GM19043 (cell line): ENCODE results near the gene TMEM167B.
A peak's percentile ranks its signal among the peaks of the same experiment; 100 is the strongest.
"Not testable (repeated sequence)": the region's sequence is repeated elsewhere in the genome, so short reads cannot be mapped to it uniquely, and the experiment has no call there.

Experiments used
- ATAC-seq: cut with Tn5 transposase; IDR thresholded peaks from one replicate; pipeline ENCODE4 v1.9.1; 2021; ENCODE audit warnings: low read depth; ENCODE audit not compliant: unreplicated experiment

TMEM167B gene

DNA sequence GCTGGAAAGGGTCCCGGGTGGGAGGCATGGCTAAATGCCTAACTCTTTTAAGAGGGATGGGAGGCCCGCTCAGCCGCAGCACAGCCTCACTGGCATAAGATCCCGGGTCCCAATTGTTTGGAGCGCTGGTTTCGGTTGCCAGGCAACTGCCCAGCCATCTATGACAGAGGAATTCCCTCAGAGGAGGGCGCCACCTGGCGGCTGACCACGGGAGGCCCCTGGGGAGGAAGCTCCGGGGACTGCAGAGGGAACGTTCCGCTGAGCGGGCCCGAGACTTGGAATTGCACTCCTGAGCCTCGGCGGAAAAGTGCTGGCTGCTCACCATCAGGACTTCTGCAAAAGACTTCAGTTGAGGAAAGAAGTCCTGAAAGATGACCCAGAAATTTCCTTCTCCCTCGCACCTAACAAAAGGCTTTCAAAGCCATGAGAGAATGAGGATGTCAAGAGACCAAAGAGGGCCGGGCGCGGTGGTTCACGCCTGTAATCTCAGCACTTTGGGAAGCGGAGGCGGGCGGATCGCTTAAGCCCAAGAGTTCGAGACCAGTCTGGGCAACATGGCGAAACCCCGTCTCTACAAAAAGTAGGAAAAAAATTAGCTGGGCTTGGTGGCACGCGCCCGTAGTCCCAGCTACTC, 22.2 kb downstream of the TMEM167B start:
- ATAC-seq = peak; percentile 56

GRCh38 chr1:109113590-109114341, 23.2 kb downstream of the TMEM167B start, which contains the start of gene ELAPOR1:
Gene ELAPOR1, plus strand, starts transcription at chr1:109114115. Its CDS starts 69 bp downstream, at chr1:109114184.
- ATAC-seq = no peak

DNA sequence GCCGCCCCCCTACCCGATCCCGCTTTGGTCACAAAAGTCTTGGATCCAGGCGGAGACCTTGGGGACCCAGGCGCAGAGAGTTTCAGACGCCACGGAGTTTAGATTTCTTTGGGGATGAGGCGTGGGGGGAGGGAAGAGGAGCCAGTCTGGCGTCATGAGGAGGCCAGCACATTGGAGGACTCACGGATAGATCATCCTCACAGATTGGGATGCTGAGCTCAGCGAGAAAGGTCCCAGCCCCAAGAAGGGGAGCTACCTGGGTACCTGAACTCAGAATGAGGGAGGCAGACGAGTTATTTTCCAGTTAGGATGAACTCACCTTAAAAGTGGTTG, 23.7 kb downstream of the TMEM167B start:
- no peak for ATAC-seq

- no peak for ATAC-seq
These were observed 25.1 kb downstream of the TMEM167B start for GRCh38 chr1:109115685-109116084.

GRCh38 chr1:109116286-109116685, 25.7 kb downstream of the TMEM167B start:
- ATAC-seq = no peak

- ATAC-seq = no peak
These were observed 27.5 kb downstream of the TMEM167B start for GRCh38 chr1:109118089-109118488.

DNA sequence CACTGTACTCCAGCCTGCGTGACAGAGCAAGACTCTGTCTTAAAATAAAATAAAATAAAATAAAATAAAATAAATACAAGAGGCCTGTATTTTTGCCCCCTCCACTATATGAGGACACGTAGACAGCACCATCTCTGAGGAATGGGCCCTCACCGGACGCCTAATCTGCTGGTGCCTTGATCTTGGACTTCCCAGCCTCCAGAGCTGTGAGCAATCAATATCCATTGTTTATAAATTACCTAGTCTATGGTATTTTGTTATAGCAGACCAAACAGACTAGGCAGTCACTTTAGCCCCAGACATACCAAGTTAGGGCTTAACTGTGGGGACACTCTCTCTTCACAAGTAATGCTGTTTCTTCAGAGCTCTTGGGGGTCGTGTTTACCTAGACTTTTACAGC, 29.8 kb downstream of the TMEM167B start:
- no peak for ATAC-seq

DNA sequence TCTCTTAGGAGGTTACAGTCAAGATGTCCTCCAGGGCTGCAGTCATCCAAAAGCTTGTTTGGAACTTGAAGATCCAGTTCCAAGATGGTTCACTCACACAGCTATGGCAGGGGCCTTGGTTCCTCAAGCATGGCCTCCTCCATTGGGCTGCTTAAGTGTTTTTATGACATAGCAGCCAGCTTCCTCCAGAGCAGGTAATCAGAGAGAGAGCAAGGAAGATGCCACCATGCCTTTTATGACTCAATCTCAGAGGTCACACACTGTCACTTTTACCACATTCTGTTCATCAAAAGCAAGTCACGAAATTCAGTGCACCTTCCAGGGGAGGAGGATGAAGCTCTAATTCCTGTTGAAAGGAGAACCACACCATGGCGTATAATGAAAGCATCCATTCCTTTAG, 40.5 kb downstream of the TMEM167B start:
- no peak for ATAC-seq

DNA sequence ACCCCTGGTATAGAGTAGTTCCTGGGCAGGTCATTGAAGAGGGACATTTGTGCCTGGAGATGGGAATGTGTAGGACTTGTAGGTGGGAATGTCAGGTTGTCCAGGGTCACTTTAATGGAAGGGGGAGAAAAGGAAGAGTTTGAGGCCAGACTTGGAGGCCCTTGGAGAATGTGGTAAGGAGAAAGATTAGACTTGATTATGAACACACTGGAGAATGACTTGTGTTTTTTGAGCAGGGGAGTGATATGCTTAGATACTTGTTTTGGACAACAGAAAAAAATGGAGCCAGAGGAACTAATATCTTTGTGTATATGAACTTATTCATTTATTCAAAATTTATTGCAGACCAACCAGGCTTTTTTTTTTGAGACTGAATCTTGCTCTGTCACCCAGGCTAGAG, 41.2 kb downstream of the TMEM167B start:
- no peak for ATAC-seq

- no peak for ATAC-seq
These were observed 42.6 kb downstream of the TMEM167B start for GRCh38 chr1:109133002-109133706.

- ATAC-seq = peak; percentile 74
These were observed 43.3 kb downstream of the TMEM167B start for GRCh38 chr1:109133815-109134214.

DNA sequence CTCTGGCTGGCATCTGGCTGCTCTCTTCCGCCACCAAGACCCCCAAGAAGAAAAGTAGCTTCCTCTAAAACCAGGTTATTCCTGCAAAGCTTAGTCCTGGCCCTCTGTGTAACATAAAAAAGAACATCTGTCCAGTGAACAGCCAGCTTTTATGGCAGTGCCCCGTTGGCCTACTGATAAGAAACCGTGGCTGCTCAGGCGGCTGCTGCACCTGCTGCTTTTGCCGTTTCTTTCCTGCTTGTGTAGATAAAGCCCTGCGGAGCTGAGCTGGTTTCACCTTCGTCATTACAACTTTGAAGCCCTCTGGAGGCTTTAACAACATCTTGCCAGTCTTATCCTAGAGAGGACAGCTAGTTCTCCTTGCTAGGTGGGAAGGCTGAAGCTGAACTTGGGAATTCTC, 43.9 kb downstream of the TMEM167B start:
- no peak for ATAC-seq

GRCh38 chr1:109135940-109136339, 45.4 kb downstream of the TMEM167B start:
- no peak for ATAC-seq

DNA sequence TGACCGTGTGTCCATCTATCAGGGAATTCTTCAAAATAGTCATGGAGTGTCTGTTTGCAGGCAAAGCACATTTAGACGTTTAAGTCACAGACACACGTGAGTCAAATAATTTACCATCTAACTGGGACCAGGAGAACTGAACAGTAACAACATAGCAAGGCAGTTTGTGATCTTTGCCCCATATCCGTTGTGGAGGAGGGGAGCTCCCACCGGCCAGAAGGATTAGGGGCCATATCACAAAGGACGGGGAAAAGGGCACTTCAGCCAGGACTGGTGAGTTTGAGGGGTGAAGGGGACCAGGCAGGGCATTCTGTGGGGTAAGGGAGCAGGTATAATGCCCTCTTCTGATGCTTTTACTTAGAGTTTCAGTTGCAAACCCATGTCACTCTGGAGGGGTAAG, 46.2 kb downstream of the TMEM167B start:
- no peak for ATAC-seq

DNA sequence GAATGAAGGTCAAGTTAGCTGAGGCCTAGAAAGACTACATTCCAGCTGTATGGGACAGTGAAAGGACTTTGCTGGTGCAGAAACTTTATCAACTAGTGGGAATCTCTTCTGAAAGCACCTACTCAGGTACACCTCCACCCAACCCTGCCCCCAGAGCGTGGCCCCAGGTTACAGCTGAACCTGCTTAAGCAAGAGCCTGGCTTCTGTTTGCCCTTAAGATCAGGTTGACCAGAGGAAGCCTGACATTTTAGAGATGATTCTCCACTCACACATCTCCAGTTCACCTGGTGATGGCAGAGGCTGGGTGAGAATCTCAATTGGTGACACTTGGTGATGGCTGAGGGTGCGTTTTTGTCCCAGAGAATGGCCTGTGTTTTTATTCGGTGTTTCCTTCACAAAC, 47.4 kb downstream of the TMEM167B start:
- no peak for ATAC-seq

GRCh38 chr1:109138358-109138757, 47.8 kb downstream of the TMEM167B start:
- no peak for ATAC-seq

GRCh38 chr1:109140392-109140791, 49.8 kb downstream of the TMEM167B start:
- no peak for ATAC-seq

- ATAC-seq = no peak
These were observed 51.7 kb downstream of the TMEM167B start for GRCh38 chr1:109142260-109142659.

GRCh38 chr1:109142725-109143124, 52.2 kb downstream of the TMEM167B start:
- not testable (repeated sequence) for ATAC-seq
